Measurements from ENCODE around the gene PLEKHH1.

Gene PLEKHH1

DNA sequence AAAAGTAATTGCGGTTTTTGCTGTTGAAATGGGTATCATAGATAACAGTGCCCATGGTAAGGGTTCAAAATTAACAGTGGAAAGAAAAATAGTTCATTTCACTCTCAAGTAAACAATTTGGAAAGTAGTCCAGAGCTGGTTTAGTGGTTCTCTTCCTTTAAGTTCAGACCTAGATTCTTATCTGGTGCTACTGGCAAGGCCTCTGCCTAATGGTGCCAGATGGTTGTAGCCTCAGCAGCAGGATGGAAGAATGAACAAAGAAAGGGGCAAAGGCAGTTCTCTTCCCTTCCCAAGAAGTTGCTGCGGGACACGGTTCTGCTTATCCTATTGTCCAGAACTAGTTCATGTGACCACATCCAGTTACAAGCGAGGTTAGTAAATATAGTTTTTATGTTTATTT is 97.1 kb downstream of the PLEKHH1 start:
- DNase-seq (ENCODE audit: low spot score), result no peak

DNA sequence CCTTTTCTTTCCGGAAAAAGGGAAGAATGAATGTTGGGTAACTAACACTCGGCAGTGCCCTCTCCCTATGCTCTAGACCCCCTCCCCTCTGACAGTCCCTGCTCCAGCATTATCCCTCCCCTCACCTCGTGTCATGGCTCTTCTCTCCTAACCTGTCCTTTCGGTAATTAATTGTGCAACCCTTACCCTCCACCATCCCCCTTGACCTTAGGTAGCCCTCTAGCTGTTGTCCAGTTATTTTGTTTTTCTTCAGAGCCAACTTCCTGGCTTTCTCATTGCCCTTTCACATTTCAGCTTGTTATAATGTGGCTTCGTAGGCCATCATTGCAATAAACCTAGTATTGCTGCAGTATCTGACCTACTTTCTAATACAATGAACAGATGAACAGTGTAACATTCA is 97.8 kb downstream of the PLEKHH1 start:
- no peak for DNase-seq (ENCODE audit: low spot score)

DNA sequence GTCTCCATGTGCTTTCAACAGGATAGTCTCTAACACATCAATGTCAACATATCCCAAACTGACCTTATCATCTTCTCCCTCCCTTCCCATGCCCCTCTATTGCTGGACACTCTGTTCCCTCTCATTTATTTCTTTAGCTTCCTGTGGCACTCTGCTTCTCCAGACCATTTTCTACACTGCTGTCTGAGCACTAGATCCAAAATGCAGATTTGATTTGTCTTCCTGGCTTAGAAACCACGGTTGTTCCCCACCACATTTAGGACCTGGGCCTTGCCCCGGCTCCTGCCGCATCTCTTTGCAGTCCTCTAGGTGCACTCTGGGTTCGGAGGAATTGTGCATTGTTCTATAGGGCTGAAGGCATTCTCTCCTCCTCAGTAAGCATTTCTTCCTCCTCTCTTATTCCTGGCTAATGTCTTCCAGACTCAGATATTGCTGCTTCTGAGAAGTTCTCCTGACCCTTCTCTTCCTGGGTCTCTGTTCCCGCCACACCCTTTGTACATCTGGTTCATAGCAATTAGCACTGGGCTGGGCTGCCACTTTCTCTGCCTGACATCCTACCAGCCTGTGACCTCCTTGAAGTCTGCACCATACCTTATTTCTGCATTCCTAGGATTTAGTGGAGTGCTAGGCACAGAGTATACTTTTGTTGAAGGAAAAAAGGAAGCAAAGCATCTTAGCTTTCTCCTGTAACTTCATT is 100.5 kb downstream of the PLEKHH1 start:
- no peak for DNase-seq (ENCODE audit: low spot score)

DNA sequence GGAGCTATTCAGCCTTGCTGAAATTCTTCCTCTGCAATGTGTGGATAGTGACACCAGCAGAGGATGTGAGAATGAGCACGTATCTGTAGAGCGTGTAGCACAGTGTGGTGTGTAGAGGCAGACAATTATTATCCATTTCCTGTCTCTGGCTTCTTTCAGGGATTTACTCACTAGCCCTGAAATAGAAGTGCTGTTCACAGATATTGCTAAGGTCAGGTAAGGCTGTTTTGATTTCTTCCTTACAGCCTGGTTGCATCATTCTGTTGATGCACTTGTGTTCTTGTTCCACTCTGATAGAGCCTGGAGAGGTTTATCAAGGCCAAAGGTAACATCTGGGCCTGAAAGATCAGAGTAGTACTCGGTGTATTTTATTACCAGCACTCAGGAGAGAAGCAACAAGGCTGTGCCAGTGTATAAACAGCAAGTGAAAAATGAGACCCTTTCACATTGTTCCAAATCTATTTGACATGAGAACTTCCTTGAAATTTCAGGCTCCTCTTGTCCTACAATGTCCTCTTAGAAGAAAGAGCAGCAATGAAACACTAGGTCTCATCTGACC is 103.3 kb downstream of the PLEKHH1 start:
- no peak for DNase-seq (ENCODE audit: low spot score)

DNA sequence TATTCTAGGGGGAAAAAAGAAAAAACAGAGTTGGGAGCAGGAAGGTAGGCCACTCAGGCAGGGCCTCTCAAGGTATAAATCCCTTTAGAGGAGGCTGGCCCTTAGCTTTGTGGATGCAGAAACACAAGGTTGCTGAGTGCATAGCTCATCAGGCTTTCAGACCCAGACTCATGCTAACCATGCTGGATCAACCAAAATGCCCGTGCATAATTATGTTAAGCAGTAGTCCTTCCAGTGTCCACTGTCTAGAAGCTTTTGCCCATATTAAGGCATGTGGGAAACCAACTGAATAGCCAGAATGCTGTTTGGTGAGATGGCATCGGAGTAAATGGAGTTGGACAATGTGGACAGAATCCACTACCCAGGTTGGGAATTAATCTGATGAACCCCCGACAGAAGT is 105.6 kb downstream of the PLEKHH1 start:
- no peak for DNase-seq (ENCODE audit: low spot score)

All from putamen (tissue), 1 donor.